GM13976 (cell line): ENCODE results near the gene TTYH1.

Source experiments
- DNase-seq: peaks from one replicate; pipeline ENCODE4 v3.0.0; 2012; ENCODE audit warnings: low spot score
- CTCF ChIP-seq: IDR thresholded peaks from 2 replicates; pipeline ENCODE4 v1.5.1; 2012; ENCODE audit warnings: borderline replicate concordance, mild to moderate bottlenecking; ENCODE audit not compliant: insufficient read depth; ENCODE audit errors: extremely low read depth, missing control alignments, control extremely low read depth
- in situ Hi-C: fragments of 300-500 bp; cut with MboI; formaldehyde crosslinking; loops from one replicate; pipeline ENCODE4 v1.12.0; 2022; ENCODE audit warnings: low sequenced_read_pairs, mixed read lengths, inconsistent platforms; ENCODE audit not compliant: unreplicated experiment

Gene TTYH1

GRCh38 chr19:54434873-54435214, 19.6 kb downstream of the TTYH1 start:
- in situ Hi-C loops, result no loop called here
- no peak for TF ChIP-seq CTCF

GRCh38 chr19:54435551-54436016, 20.3 kb downstream of the TTYH1 start:
- no peak for TF ChIP-seq CTCF
- DNase-seq, result no peak
- in situ Hi-C loops, result no loop called here

More at GRCh38 chr19:54434873-54435214, 19.6 kb downstream of the TTYH1 start:
- no peak for DNase-seq

- in situ Hi-C loops, result no loop called here
Measured at GRCh38 chr19:54436031-54436523, 20.8 kb downstream of the TTYH1 start.

GRCh38 chr19:54436628-54437252, 21.5 kb downstream of the TTYH1 start:
- in situ Hi-C loops, result no loop called here
- DNase-seq, result no peak
- no peak for TF ChIP-seq CTCF

More at GRCh38 chr19:54436031-54436523, 20.8 kb downstream of the TTYH1 start:
- no peak for TF ChIP-seq CTCF
- no peak for DNase-seq

- in situ Hi-C loops, result no loop called here
- DNase-seq, result no peak
- no peak for TF ChIP-seq CTCF
Measured at GRCh38 chr19:54439174-54439851, 24.0 kb downstream of the TTYH1 start.

GRCh38 chr19:54440641-54441040, 25.4 kb downstream of the TTYH1 start:
- in situ Hi-C loops, result no loop called here
- TF ChIP-seq CTCF, result no peak
- DNase-seq, result no peak
